Measurements from ENCODE around the gene SPATS2L. TPM values are rescaled to one million over a fixed set of nuclear protein-coding genes. Genes with fewer than 3 reads are reported as not detected.

SPATS2L gene
- total RNA-seq, 1 experiment from 2014 or later: 112 TPM

DNA sequence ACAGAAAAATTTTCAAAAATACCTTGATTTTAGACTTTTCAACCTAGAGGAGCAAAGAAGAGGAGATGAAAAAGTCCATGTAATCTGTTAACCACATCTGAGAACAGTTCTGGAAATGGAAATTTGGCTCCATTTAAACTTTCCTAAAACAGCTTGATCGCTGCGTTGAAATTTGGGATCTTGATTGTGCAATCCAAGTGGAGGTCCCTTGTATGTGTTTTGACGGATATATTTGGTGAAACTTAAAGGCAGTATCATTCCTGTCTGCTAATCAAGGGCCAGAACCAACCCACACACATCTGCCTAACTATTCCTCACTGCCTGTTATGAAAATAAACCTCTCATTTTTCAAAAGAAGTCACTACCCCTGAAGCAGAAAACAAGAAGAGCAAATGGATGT lies 46.6 kb downstream of the SPATS2L start:
- no peaks in the 10 kb centered on the region for H3K27me3 Mint-ChIP-seq (ENCODE audit: low read depth)
- no peak for TF ChIP-seq FOXP1 (CRISPR knock-in tag; IDR thresholded peaks at IDR 0.05; ENCODE audit: borderline replicate concordance)
- H3K27ac Mint-ChIP-seq: peak overlapping the region; percentile 94
- H3K9me3 Mint-ChIP-seq: peaks cover 11% of the 10 kb centered on the region; the same call in 1 of the 2 replicates
- CTCF ChIA-PET: interaction anchor here (1.4 kb wide), 1 partner anchor 298 kb away, joined by 3 read pairs; no protein-coding TSS in a partner anchor
- H3K36me3 Mint-ChIP-seq: peaks cover 23% of the 10 kb centered on the region
- peaks cover 86% of the 10 kb centered on the region for H3K4me1 Mint-ChIP-seq
- H3K4me3 Mint-ChIP-seq: no peak overlapping the region
- ATAC-seq (no peak), DNase-seq (ENCODE audit: low spot score) (no peak)
- POLR2A ChIA-PET: no interaction called here

DNA sequence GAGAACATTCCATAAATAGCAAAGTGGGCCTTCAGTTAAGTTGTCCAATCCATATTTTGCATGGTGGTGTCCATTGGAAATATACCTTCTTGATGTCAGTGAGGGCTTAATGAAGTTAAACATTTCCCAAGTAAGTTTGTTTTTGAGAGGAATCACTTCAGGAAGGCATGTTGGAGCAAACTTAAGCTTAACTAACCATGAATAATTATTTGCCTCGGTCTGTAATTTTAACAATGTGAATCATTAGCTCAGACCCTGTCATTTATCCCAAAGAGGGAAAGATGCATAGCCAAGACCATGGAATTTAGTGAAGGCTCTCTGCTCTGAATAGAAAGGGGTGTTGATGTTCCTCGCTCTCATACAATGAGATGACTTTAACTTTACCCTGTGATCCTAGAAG lies 47.4 kb downstream of the SPATS2L start:
- Mint-ChIP-seq H3K27ac (peak overlapping the region; percentile 94), H3K9me3 (peaks cover 10% of the 10 kb centered on the region; the same call in 1 of the 2 replicates), H3K36me3 (peaks cover 18% of the 10 kb centered on the region), H3K4me1 (peaks cover 88% of the 10 kb centered on the region), H3K27me3 (ENCODE audit: low read depth) (no peaks in the 10 kb centered on the region), H3K4me3 (no peak overlapping the region)
- ATAC-seq (no peak), DNase-seq (ENCODE audit: low spot score) (no peak)
- ChIA-PET POLR2A (no interaction called here), CTCF (interaction anchor here (1.5 kb wide), 1 partner anchor 299 kb away, joined by 3 read pairs; no protein-coding TSS in a partner anchor)
- TF ChIP-seq RORB (CRISPR knock-in tag; IDR thresholded peaks at IDR 0.05) (no peak), EMX1 (CRISPR knock-in tag; IDR thresholded peaks at IDR 0.05) (no peak), IRF2 (CRISPR knock-in tag; IDR thresholded peaks at IDR 0.05; ENCODE audit: borderline replicate concordance, low read depth) (no peak), JUN (CRISPR knock-in tag; IDR thresholded peaks at IDR 0.05) (no peak), FOXK1 (CRISPR knock-in tag; IDR thresholded peaks at IDR 0.05) (no peak), ESRRA (CRISPR knock-in tag; IDR thresholded peaks at IDR 0.05; ENCODE audit: borderline replicate concordance) (no peak), ZBTB43 (CRISPR knock-in tag; IDR thresholded peaks at IDR 0.05) (no peak)
- TF ChIP-seq, protein P1, sequence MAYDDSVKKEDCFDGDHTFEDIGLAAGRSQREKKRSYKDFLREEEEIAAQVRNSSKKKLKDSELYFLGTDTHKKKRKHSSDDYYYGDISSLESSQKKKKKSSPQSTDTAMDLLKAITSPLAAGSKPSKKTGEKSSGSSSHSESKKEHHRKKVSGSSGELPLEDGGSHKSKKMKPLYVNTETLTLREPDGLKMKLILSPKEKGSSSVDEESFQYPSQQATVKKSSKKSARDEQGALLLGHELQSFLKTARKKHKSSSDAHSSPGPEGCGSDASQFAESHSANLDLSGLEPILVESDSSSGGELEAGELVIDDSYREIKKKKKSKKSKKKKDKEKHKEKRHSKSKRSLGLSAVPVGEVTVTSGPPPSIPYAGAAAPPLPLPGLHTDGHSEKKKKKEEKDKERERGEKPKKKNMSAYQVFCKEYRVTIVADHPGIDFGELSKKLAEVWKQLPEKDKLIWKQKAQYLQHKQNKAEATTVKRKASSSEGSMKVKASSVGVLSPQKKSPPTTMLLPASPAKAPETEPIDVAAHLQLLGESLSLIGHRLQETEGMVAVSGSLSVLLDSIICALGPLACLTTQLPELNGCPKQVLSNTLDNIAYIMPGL (CRISPR knock-in tag; IDR thresholded peaks at IDR 0.05): no peak
- TF ChIP-seq, protein P2, sequence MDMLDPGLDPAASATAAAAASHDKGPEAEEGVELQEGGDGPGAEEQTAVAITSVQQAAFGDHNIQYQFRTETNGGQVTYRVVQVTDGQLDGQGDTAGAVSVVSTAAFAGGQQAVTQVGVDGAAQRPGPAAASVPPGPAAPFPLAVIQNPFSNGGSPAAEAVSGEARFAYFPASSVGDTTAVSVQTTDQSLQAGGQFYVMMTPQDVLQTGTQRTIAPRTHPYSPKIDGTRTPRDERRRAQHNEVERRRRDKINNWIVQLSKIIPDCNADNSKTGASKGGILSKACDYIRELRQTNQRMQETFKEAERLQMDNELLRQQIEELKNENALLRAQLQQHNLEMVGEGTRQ (CRISPR knock-in tag; IDR thresholded peaks at IDR 0.05): no peak

DNA sequence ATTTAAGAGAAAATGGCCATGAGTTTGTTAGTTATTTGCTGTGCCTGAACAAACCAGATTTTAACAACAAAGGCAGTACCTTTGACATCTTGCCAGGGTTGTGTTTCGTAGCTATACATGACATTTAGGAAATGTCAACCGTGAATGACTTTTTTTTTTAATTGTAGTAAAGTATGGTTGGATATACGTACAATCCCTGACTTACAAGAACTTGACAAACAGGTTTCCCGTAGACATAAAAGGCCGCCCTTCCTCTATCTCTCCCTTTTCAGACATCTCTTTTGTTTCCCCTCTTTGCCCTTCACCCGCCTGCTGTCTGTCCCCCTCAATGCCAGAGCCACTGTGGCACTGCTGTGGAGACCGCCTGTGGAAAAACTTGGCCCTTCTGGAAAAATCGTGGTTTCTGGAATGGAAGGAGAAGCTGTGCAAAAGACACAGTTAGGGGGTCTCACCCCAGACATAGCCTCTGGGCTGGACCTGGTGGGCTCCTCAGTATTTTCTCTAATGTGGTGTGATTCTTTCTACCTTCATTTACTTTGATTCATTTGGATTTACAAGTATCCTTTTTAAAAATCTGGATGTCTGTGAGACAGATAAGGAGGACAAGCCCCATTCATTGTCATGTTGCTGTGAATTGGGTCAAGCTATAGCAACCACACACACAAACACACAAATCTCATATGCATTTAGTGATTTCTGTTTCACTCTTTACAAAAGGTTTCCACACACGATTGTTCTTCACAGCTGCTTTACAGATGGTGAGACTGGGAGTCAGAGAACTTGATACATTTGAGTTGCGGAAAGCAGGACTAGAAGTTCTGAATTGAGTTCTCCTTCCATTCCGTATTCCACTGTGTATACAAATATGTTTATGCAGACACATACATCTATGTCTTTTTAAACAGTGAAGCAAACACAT lies 48.6 kb downstream of the SPATS2L start:
- DNase-seq (ENCODE audit: low spot score) (no peak), ATAC-seq (peak; percentile 9; the same call in 1 of the 2 replicates)
- POLR2A ChIA-PET: no interaction called here
- peaks cover 2% of the 10 kb centered on the region; the same call in 1 of the 2 replicates for H3K9me3 Mint-ChIP-seq
- H3K4me1 Mint-ChIP-seq: peaks cover 96% of the 10 kb centered on the region
- CTCF ChIA-PET: interaction anchor here (1.5 kb wide), 1 partner anchor 300 kb away, joined by 3 read pairs; no protein-coding TSS in a partner anchor
- no peak for TF ChIP-seq SP1 (CRISPR knock-in tag; conservative IDR thresholded peaks at IDR 0.05)
- TF ChIP-seq, protein P3, sequence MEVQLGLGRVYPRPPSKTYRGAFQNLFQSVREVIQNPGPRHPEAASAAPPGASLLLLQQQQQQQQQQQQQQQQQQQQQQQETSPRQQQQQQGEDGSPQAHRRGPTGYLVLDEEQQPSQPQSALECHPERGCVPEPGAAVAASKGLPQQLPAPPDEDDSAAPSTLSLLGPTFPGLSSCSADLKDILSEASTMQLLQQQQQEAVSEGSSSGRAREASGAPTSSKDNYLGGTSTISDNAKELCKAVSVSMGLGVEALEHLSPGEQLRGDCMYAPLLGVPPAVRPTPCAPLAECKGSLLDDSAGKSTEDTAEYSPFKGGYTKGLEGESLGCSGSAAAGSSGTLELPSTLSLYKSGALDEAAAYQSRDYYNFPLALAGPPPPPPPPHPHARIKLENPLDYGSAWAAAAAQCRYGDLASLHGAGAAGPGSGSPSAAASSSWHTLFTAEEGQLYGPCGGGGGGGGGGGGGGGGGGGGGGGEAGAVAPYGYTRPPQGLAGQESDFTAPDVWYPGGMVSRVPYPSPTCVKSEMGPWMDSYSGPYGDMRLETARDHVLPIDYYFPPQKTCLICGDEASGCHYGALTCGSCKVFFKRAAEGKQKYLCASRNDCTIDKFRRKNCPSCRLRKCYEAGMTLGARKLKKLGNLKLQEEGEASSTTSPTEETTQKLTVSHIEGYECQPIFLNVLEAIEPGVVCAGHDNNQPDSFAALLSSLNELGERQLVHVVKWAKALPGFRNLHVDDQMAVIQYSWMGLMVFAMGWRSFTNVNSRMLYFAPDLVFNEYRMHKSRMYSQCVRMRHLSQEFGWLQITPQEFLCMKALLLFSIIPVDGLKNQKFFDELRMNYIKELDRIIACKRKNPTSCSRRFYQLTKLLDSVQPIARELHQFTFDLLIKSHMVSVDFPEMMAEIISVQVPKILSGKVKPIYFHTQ (CRISPR knock-in tag; IDR thresholded peaks at IDR 0.05): no peak
- H3K27me3 Mint-ChIP-seq (ENCODE audit: low read depth): no peaks in the 10 kb centered on the region
- H3K4me3 Mint-ChIP-seq: no peak overlapping the region; the same call in 1 of the 2 replicates
- H3K36me3 Mint-ChIP-seq: peaks cover 6% of the 10 kb centered on the region
- peak overlapping the region; percentile 94 for H3K27ac Mint-ChIP-seq
